Measurements from ENCODE around the gene FBRSL1. TPM values are rescaled to one million over a fixed set of nuclear protein-coding genes. Genes with fewer than 3 reads are reported as not detected.

FBRSL1 gene
- total RNA-seq, 1 donor from 2014 or later: 43.8 TPM

DNA sequence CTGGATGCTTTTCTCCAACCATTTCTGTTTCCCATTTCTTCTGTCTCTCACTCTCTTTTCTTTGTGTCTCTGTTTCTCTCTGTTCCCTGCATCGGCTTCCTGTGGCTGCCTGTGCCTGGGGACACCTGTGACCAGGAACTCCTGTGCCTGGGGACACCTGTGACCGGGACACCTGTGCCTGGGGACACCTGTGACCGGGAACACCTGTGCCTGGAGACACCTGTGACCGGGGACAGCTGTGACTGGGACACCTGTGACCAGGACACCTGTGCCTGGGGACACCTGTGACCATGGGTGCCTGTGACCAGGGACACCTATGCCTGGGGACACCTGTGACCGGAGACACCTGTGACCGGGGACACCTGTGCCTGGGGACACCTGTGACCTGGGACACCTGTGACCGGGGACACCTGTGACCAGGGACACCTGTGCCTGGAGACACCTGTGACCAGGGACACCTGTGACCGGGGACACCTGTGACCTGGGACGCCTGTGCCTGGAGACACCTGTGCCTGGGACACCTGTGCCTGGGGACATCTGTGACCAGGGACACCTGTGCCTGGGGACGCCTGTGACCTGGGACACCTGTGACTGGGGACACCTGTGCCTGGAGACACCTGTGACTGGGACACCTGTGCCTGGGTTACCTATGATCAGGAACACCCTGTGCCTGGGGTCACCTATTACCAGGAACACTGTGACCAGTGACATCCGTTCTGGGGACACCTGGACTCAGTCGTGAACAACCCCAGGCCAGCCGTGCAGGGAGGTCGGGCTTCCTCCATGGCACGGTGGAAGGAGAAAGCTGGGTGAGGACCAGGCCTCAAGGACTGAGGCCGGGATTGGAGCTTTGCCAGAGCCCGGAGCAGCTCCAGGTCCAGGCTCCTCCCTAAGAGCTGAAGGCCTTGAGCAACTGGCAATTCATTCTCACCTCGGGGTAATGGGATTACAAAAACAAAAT lies 23.4 kb upstream of the FBRSL1 start:
- Histone ChIP-seq H3K27ac (ENCODE audit: low read depth, low read length) (no peak overlapping the region), H3K9me3 (ENCODE audit: insufficient read depth, low read depth, low read length) (peaks cover 3% of the 10 kb centered on the region), H3K79me2 (ENCODE audit: insufficient read depth, low read length) (no peaks in the 10 kb centered on the region), H3K4me2 (ENCODE audit: low read length) (no peak overlapping the region), H3K27me3 (ENCODE audit: insufficient read depth, low read length) (peaks cover 5% of the 10 kb centered on the region), H4K20me1 (ENCODE audit: insufficient read depth, low read length) (no peaks in the 10 kb centered on the region), H3K4me3 (ENCODE audit: insufficient read depth, low read depth, low read length) (no peak overlapping the region), H3K9ac (ENCODE audit: low read length) (no peak overlapping the region), H2AFZ (ENCODE audit: low read depth, low read length) (no peak overlapping the region), H3K36me3 (ENCODE audit: insufficient read depth, low read length) (no peaks in the 10 kb centered on the region), H3K4me1 (ENCODE audit: insufficient read depth, low read length) (peaks cover 9% of the 10 kb centered on the region)
- H3K9me3 Mint-ChIP-seq (ENCODE audit: unreplicated experiment): peaks cover 3% of the 10 kb centered on the region
- peaks cover 3% of the 10 kb centered on the region for H3K4me1 Mint-ChIP-seq (ENCODE audit: low read depth, unreplicated experiment)
- H3K36me3 Mint-ChIP-seq (ENCODE audit: low read depth, unreplicated experiment): no peaks in the 10 kb centered on the region
- TF ChIP-seq EZH2 (IDR thresholded peaks at IDR 0.05; ENCODE audit: insufficient read depth, low read length): no peak
- TF ChIP-seq, protein P1, sequence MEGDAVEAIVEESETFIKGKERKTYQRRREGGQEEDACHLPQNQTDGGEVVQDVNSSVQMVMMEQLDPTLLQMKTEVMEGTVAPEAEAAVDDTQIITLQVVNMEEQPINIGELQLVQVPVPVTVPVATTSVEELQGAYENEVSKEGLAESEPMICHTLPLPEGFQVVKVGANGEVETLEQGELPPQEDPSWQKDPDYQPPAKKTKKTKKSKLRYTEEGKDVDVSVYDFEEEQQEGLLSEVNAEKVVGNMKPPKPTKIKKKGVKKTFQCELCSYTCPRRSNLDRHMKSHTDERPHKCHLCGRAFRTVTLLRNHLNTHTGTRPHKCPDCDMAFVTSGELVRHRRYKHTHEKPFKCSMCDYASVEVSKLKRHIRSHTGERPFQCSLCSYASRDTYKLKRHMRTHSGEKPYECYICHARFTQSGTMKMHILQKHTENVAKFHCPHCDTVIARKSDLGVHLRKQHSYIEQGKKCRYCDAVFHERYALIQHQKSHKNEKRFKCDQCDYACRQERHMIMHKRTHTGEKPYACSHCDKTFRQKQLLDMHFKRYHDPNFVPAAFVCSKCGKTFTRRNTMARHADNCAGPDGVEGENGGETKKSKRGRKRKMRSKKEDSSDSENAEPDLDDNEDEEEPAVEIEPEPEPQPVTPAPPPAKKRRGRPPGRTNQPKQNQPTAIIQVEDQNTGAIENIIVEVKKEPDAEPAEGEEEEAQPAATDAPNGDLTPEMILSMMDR (IDR thresholded peaks at IDR 0.05; ENCODE audit: insufficient read depth, low read depth, low read length): no peak
- FAIRE-seq (no peak), DNase-seq (ENCODE audit: low read depth) (no peak)
- peaks cover 23% of the 10 kb centered on the region for H3K27me3 Mint-ChIP-seq (ENCODE audit: low read depth, unreplicated experiment)
- H3K4me3 Mint-ChIP-seq (ENCODE audit: unreplicated experiment): no peak overlapping the region
- H3K27ac Mint-ChIP-seq (ENCODE audit: unreplicated experiment): no peak overlapping the region

DNA sequence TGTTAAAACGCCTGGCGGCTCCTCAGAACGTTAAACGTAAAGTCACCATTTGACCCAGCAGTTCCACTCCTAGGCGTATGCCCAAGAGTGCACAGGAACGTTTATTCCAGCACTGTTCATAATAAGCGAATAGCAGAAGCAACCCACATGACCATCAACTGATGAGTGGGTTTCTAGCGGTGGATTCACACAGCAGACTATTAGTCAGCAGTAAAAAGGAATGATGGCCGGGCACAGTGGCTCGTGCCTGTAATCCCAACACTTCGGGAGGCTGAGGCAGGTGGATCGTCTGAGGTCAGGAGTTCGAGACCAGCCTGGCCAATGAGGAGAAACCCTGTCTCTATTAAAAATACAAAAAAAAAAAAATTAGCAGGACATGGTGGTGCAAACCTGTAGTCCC lies 22.4 kb upstream of the FBRSL1 start:
- Histone ChIP-seq H3K4me3 (ENCODE audit: insufficient read depth, low read depth, low read length) (no peak overlapping the region), H3K79me2 (ENCODE audit: insufficient read depth, low read length) (no peaks in the 10 kb centered on the region), H3K4me1 (ENCODE audit: insufficient read depth, low read length) (peaks cover 9% of the 10 kb centered on the region), H4K20me1 (ENCODE audit: insufficient read depth, low read length) (no peaks in the 10 kb centered on the region), H3K27me3 (ENCODE audit: insufficient read depth, low read length) (peaks cover 3% of the 10 kb centered on the region), H3K9ac (ENCODE audit: low read length) (no peak overlapping the region), H3K27ac (ENCODE audit: low read depth, low read length) (no peak overlapping the region), H3K4me2 (ENCODE audit: low read length) (no peak overlapping the region), H3K36me3 (ENCODE audit: insufficient read depth, low read length) (no peaks in the 10 kb centered on the region), H3K9me3 (ENCODE audit: insufficient read depth, low read depth, low read length) (peaks cover 3% of the 10 kb centered on the region), H2AFZ (ENCODE audit: low read depth, low read length) (no peak overlapping the region)
- Mint-ChIP-seq H3K4me3 (ENCODE audit: unreplicated experiment) (no peak overlapping the region), H3K4me1 (ENCODE audit: low read depth, unreplicated experiment) (peaks cover 3% of the 10 kb centered on the region), H3K27me3 (ENCODE audit: low read depth, unreplicated experiment) (peaks cover 19% of the 10 kb centered on the region), H3K27ac (ENCODE audit: unreplicated experiment) (no peak overlapping the region), H3K9me3 (ENCODE audit: unreplicated experiment) (peaks cover 4% of the 10 kb centered on the region), H3K36me3 (ENCODE audit: low read depth, unreplicated experiment) (no peaks in the 10 kb centered on the region)
- TF ChIP-seq EZH2 (IDR thresholded peaks at IDR 0.05; ENCODE audit: insufficient read depth, low read length): no peak
- TF ChIP-seq, protein P1 (IDR thresholded peaks at IDR 0.05; ENCODE audit: insufficient read depth, low read depth, low read length): no peak
- no peak for FAIRE-seq
- no peak for DNase-seq (ENCODE audit: low read depth)

DNA sequence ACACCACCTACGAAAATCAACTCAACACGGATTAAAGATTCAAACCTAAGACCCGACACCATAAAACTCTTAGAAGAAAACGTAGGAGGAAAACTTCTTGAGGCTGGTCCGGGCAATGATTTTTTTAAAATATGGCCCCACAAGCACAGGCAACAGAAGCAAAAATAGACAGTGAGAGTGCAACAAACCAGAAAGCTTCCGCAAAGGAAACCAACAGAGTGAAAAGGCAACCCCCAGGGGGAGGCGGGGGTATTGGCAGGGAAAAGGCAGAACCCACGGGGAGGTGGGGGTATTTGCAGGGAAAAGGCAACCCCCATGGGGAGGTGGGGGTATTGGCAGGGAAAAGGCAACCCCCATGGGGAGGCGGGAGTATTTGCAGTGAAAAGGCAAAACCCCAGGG lies 20.5 kb upstream of the FBRSL1 start:
- Mint-ChIP-seq H3K27me3 (ENCODE audit: low read depth, unreplicated experiment) (peaks cover 19% of the 10 kb centered on the region), H3K4me1 (ENCODE audit: low read depth, unreplicated experiment) (peaks cover 3% of the 10 kb centered on the region), H3K27ac (ENCODE audit: unreplicated experiment) (no peak overlapping the region), H3K9me3 (ENCODE audit: unreplicated experiment) (peaks cover 4% of the 10 kb centered on the region), H3K4me3 (ENCODE audit: unreplicated experiment) (no peak overlapping the region), H3K36me3 (ENCODE audit: low read depth, unreplicated experiment) (no peaks in the 10 kb centered on the region)
- no peak for FAIRE-seq
- no peak for DNase-seq (ENCODE audit: low read depth)
- Histone ChIP-seq H3K9ac (ENCODE audit: low read length) (no peak overlapping the region), H3K4me3 (ENCODE audit: insufficient read depth, low read depth, low read length) (no peak overlapping the region), H3K4me1 (ENCODE audit: insufficient read depth, low read length) (peaks cover 9% of the 10 kb centered on the region), H3K9me3 (ENCODE audit: insufficient read depth, low read depth, low read length) (peaks cover under 1% of the 10 kb centered on the region), H3K4me2 (ENCODE audit: low read length) (no peak overlapping the region), H4K20me1 (ENCODE audit: insufficient read depth, low read length) (no peaks in the 10 kb centered on the region), H3K79me2 (ENCODE audit: insufficient read depth, low read length) (no peaks in the 10 kb centered on the region), H3K27ac (ENCODE audit: low read depth, low read length) (no peak overlapping the region), H3K27me3 (ENCODE audit: insufficient read depth, low read length) (peaks cover 3% of the 10 kb centered on the region), H3K36me3 (ENCODE audit: insufficient read depth, low read length) (no peaks in the 10 kb centered on the region), H2AFZ (ENCODE audit: low read depth, low read length) (no peak overlapping the region)
- TF ChIP-seq, protein P1 (IDR thresholded peaks at IDR 0.05; ENCODE audit: insufficient read depth, low read depth, low read length): no peak
- TF ChIP-seq EZH2 (IDR thresholded peaks at IDR 0.05; ENCODE audit: insufficient read depth, low read length): no peak

Measured in astrocyte (in vitro differentiated cells and primary cell).